B cell (primary cell): ENCODE results near the gene PACC1. TPM values are rescaled to one million over a fixed set of nuclear protein-coding genes. Genes with fewer than 3 reads are reported as not detected.

ENCODE experiments used
- ATAC-seq: fragments of 200-7000 bp; cut with Tn5 transposase; one replicate; pipeline ENCODE4 v1.10.0; 2021; ENCODE audit warnings: low read depth, mild to moderate bottlenecking, moderate number of reproducible peaks, moderate library complexity
- CTCF ChIA-PET: fragments of 350-600 bp; sonication (Branson Sonifier 250); formaldehyde crosslinking; loops from one replicate; lab custom pipeline; 2021; ENCODE audit warnings: antibody characterized with exemption, inconsistent platforms; lab: Charles Lee
- POLR2A ChIA-PET: fragments of 350-600 bp; sonication (Branson Sonifier 250); formaldehyde crosslinking; loops from one replicate; lab custom pipeline; 2021; ENCODE audit warnings: antibody characterized with exemption; lab: Charles Lee
- DNase-seq: peaks from one replicate; pipeline ENCODE4 v3.0.0; 2013
- H2AFZ ChIP-seq: 2 replicates; pipeline ENCODE4 v1.6.1; 2012; ENCODE audit warnings: mild to moderate bottlenecking, low read depth, low read length; ENCODE audit not compliant: insufficient read depth, poor library complexity, severe bottlenecking
- H3K27ac ChIP-seq, 2 donors: 1 replicate in 1 of 2; 2 replicates in 1 of 2; pipeline ENCODE4 v1.5.1; 2012 to 2013; ENCODE audit warnings: low read length in 2 of 2, mild to moderate bottlenecking in 2 of 2, moderate library complexity in 1 of 2
- H3K27me3 ChIP-seq, 4 experiments: fragments of 200-600 bp in 1 of 4; sonication (generic) in 1 of 4; replicated peaks in 1 of 4; 1 replicate in 2 of 4; 2 replicates in 2 of 4; pipeline versions ENCODE4 v1.6.1 to v1.7.0; 2013 to 2016; ENCODE audit warnings: low read length in 3 of 4, mild to moderate bottlenecking in 2 of 4, mixed read lengths in 1 of 4, moderate library complexity in 1 of 4; ENCODE audit not compliant: insufficient read depth in 4 of 4, control insufficient read depth in 3 of 4; ENCODE audit errors: control extremely low read depth in 1 of 4
- H3K36me3 ChIP-seq, 2 experiments: replicated peaks in 1 of 2; 1 replicate in 1 of 2; 2 replicates in 1 of 2; pipeline versions ENCODE4 v1.6.1 to v1.7.1; 2013; ENCODE audit warnings: low read length in 1 of 2; ENCODE audit not compliant: insufficient read depth in 2 of 2, control insufficient read depth in 1 of 2; ENCODE audit errors: control extremely low read depth in 1 of 2, extremely low read depth in 1 of 2
- H3K4me1 ChIP-seq, 2 donors: fragments of 200-600 bp in 1 of 2; sonication (generic) in 1 of 2; 1 replicate in 1 of 2; 2 replicates in 1 of 2; pipeline versions ENCODE4 v1.5.1 to v1.6.1; 2013 to 2017; ENCODE audit warnings: low read length in 2 of 2; ENCODE audit not compliant: control insufficient read depth in 2 of 2, insufficient read depth in 2 of 2
- H3K4me2 ChIP-seq: replicated peaks from 2 replicates; pipeline ENCODE3; 2012; ENCODE audit warnings: mild to moderate bottlenecking, low read depth, low read length; ENCODE audit not compliant: poor library complexity, severe bottlenecking
- H3K4me3 ChIP-seq, 5 experiments: fragments of 200-600 bp in 1 of 5; sonication (generic) in 1 of 5; 1 replicate in 3 of 5; 2 replicates in 2 of 5; pipeline versions ENCODE4 v1.5.1 to v1.7.0; 2011 to 2016; ENCODE audit warnings: low read length in 4 of 5, mild to moderate bottlenecking in 4 of 5, low read depth in 2 of 5, control low read depth in 1 of 5, moderate library complexity in 1 of 5; ENCODE audit not compliant: insufficient read depth in 1 of 5; ENCODE audit errors: control extremely low read depth in 1 of 5, extremely low read depth in 1 of 5
- H3K79me2 ChIP-seq: fragments of 200-600 bp; sonication (generic); one replicate; pipeline ENCODE4 v1.6.0; 2016; ENCODE audit warnings: low read length; ENCODE audit not compliant: control insufficient read depth, insufficient read depth
- H3K9ac ChIP-seq: fragments of 200-600 bp; sonication (generic); 2 replicates; pipeline ENCODE4 v1.6.1; 2017; ENCODE audit warnings: mild to moderate bottlenecking, low read length, moderate library complexity
- H3K9me3 ChIP-seq, 3 donors: one replicate each; pipeline versions ENCODE4 v1.6.1 to v1.7.1; 2013; ENCODE audit warnings: low read length in 2 of 3; ENCODE audit not compliant: control insufficient read depth in 2 of 3, insufficient read depth in 1 of 3; ENCODE audit errors: control extremely low read depth in 1 of 3
- H4K20me1 ChIP-seq: 2 replicates; pipeline ENCODE4 v1.6.0; 2012; ENCODE audit warnings: mild to moderate bottlenecking, low read length; ENCODE audit not compliant: insufficient read depth, control insufficient read depth, poor library complexity, severe bottlenecking
- H3K27ac Mint-ChIP-seq: one replicate; pipeline ENCODE4 v1.8.0; 2021; ENCODE audit warnings: mixed read lengths
- H3K27me3 Mint-ChIP-seq: one replicate; pipeline ENCODE4 v1.8.0; 2021; ENCODE audit warnings: mixed read lengths
- H3K4me1 Mint-ChIP-seq: one replicate; pipeline ENCODE4 v1.8.0; 2021; ENCODE audit warnings: mixed read lengths
- H3K4me3 Mint-ChIP-seq: one replicate; pipeline ENCODE4 v1.8.0; 2021; ENCODE audit warnings: mixed read lengths
- H3K9me3 Mint-ChIP-seq: one replicate; pipeline ENCODE4 v1.8.0; 2022; ENCODE audit warnings: mixed read lengths; ENCODE audit not compliant: insufficient read depth
- CTCF ChIP-seq: fragments of 200-600 bp; IDR thresholded peaks from one replicate; pipeline ENCODE4 v1.8.0; 2022; ENCODE audit warnings: antibody characterized with exemption, mild to moderate bottlenecking
- EZH2 ChIP-seq: IDR thresholded peaks from 2 replicates; pipeline ENCODE4 v1.6.1; 2012; ENCODE audit warnings: borderline replicate concordance, low read depth, mild to moderate bottlenecking, moderate library complexity, low read length; ENCODE audit not compliant: insufficient read depth, poor library complexity, severe bottlenecking
- WGBS: methylation state at CpG from one replicate; pipeline ENCODE4 v1.1.5; 2013; ENCODE audit warnings: missing lambda C conversion rate; ENCODE audit not compliant: insufficient coverage; 5-methylcytosine and 5-hydroxymethylcytosine counted together
- intact Hi-C: fragments of 100-400 bp; cut with micrococcal nuclease; formaldehyde crosslinking; loops from one replicate; pipeline ENCODE4 v1.10.0; 2022
- polyA plus RNA-seq: library from polyadenylated mRNA; depleted of rRNA; stranded (reverse); fragments of >200 nt; gene quantifications from 2 replicates; pipeline ENCODE4 v1.2.3, GENCODE V29; 2012
- total RNA-seq, 2 donors: library from RNA; stranded (reverse); fragments of 120-200 nt in 1 of 2; gene quantifications; 1 replicate in 1 of 2; 2 replicates in 1 of 2; pipeline versions ENCODE4 v1.2.3 to v1.2.4, GENCODE V29; 2013 to 2022

Gene PACC1
- total and polyA plus RNA-seq, 2 donors (not counting 1 experiment from before 2014, with no cell fraction given), result 15.9 to 18.3 TPM

DNA sequence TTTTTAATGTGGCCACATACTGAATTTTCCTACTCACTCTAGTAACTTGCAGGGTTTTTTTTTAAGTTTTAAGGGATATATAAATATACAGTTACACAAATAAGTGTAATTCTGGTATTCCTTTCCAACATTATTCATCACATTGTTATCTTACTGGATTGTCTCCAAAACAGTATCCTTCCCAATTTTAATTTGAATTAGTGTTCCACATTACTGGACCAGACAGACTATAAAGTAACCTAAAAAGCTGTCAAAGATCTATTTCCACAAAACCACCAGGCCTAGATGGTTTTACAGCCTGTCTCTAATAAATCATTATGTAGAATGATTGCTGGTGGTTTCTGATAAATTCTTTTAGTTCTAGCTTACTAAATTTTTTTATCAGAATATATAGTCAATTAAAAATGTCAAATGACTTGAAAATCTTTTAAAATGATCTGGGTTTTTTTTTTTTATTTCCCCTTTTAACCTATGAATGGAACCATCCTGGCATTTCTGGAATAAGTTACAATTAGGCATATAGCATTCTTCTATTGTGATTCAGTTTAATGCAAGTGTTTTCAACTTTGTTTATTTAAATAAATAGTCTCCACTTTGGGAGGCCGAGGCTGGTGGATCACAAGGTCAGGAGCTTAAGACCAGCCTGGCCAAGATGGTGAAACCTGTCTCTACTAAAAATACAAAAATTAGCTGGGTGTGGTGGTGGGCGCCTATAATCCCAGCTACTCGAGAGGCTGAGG, 59.3 kb downstream of the PACC1 start:
- Histone ChIP-seq H2AFZ (no peak overlapping the region), H3K9ac (no peak overlapping the region), H3K4me3 (no peak overlapping the region), H3K79me2 (peaks cover 3% of the 10 kb centered on the region), H4K20me1 (no peaks in the 10 kb centered on the region), H3K9me3 (peaks cover 0 to 1% (median 0%) of the 10 kb centered on the region in 3 donors), H3K4me2 (no peak overlapping the region), H3K36me3 (peaks cover 23 to 59% of the 10 kb centered on the region in 2 experiments), H3K27me3 (no peaks in the 10 kb centered on the region), H3K27ac (no peak overlapping the region), H3K4me1 (no peaks in the 10 kb centered on the region)
- TF ChIP-seq EZH2 (no peak), CTCF (no peak)
- H3K9me3 Mint-ChIP-seq, result no peaks in the 10 kb centered on the region
- WGBS, result 100% methylated on average over 2 of the region's 3 CpGs
- ChIA-PET POLR2A (interaction anchor here (0.5 to 0.7 kb wide), 2 partner anchors 9 to 820 kb away, joined by 3 to 4 read pairs; no protein-coding TSS in a partner anchor), CTCF (interaction anchor here (0.9 to 1.6 kb wide), 4 partner anchors 9 to 285 kb away, joined by 3 to 7 read pairs (median 6); no protein-coding TSS in a partner anchor)
- H3K4me3 Mint-ChIP-seq, result no peak overlapping the region
- no peaks in the 10 kb centered on the region for H3K27me3 Mint-ChIP-seq
- intact Hi-C loops, result no loop called here
- no peaks in the 10 kb centered on the region for H3K4me1 Mint-ChIP-seq
- H3K27ac Mint-ChIP-seq, result no peak overlapping the region
- no peak for DNase-seq
- no peak for ATAC-seq

GRCh38 chr1:212354464-212354863, 60.2 kb downstream of the PACC1 start:
- Histone ChIP-seq H3K79me2 (peaks cover 3% of the 10 kb centered on the region), H3K36me3 (peaks cover 20 to 59% of the 10 kb centered on the region in 2 experiments), H3K4me2 (no peak overlapping the region), H3K27me3 (no peaks in the 10 kb centered on the region), H3K4me1 (no peaks in the 10 kb centered on the region), H2AFZ (no peak overlapping the region), H3K9me3 (peaks cover 0 to 1% (median 0%) of the 10 kb centered on the region in 3 donors), H3K27ac (no peak overlapping the region), H4K20me1 (no peaks in the 10 kb centered on the region), H3K4me3 (no peak overlapping the region), H3K9ac (no peak overlapping the region)
- no peak for DNase-seq
- TF ChIP-seq CTCF, result no peak
- no peak for TF ChIP-seq EZH2
- intact Hi-C loops, result no loop called here
- ATAC-seq, result no peak
- no peaks in the 10 kb centered on the region for H3K9me3 Mint-ChIP-seq
- no peak overlapping the region for H3K4me3 Mint-ChIP-seq
- POLR2A ChIA-PET, result no interaction called here
- CTCF ChIA-PET, result interaction anchor here (0.6 to 1.7 kb wide), 3 partner anchors 11 to 350 kb away, joined by 3 to 4 read pairs (median 3); no protein-coding TSS in a partner anchor
- H3K27me3 Mint-ChIP-seq, result no peaks in the 10 kb centered on the region
- no peak overlapping the region for H3K27ac Mint-ChIP-seq
- WGBS, result no CpG with 5 or more reads among the region's 3 CpGs
- H3K4me1 Mint-ChIP-seq, result no peaks in the 10 kb centered on the region
